Osteocyte (in vitro differentiated cells): Measurements from ENCODE around the gene TCF23. TPM values are rescaled to one million over a fixed set of nuclear protein-coding genes. Genes with fewer than 3 reads are reported as not detected.

Experiments
- DNase-seq: peaks from one replicate; pipeline ENCODE4 v3.0.0; 2021; ENCODE audit warnings: mixed read lengths; ENCODE audit not compliant: unreplicated experiment; ENCODE audit errors: extremely low spot score
- H3K27ac Mint-ChIP-seq: one replicate; pipeline ENCODE4 v1.8.0; 2021; ENCODE audit warnings: mild to moderate bottlenecking, mixed read lengths; ENCODE audit not compliant: unreplicated experiment
- H3K27me3 Mint-ChIP-seq: one replicate; pipeline ENCODE4 v1.8.0; 2021; ENCODE audit warnings: mixed read lengths; ENCODE audit not compliant: unreplicated experiment
- H3K36me3 Mint-ChIP-seq: one replicate; pipeline ENCODE4 v1.8.0; 2021; ENCODE audit warnings: mixed read lengths; ENCODE audit not compliant: unreplicated experiment
- H3K4me1 Mint-ChIP-seq: one replicate; pipeline ENCODE4 v1.8.0; 2021; ENCODE audit warnings: mixed read lengths; ENCODE audit not compliant: unreplicated experiment
- H3K4me3 Mint-ChIP-seq: one replicate; pipeline ENCODE4 v1.8.0; 2021; ENCODE audit warnings: mild to moderate bottlenecking, moderate library complexity, mixed read lengths; ENCODE audit not compliant: unreplicated experiment
- H3K9me3 Mint-ChIP-seq: one replicate; pipeline ENCODE4 v1.8.0; 2021; ENCODE audit warnings: mixed read lengths; ENCODE audit not compliant: unreplicated experiment
- CTCF ChIP-seq: fragments of 200-600 bp; sonication (generic); IDR thresholded peaks from 2 replicates; pipeline ENCODE4 v1.5.0; 2021; ENCODE audit warnings: antibody characterized with exemption, mild to moderate bottlenecking, moderate library complexity
- total RNA-seq: library from RNA; stranded (reverse); gene quantifications from 2 replicates; pipeline ENCODE4 v1.2.1, GENCODE V29; 2021

Gene TCF23
- total RNA-seq, 1 donor from 2014 or later = not detected

GRCh38 chr2:27133905-27134780 lies 14.7 kb upstream of the TCF23 start, which contains the start of gene PREB:
Gene PREB, minus strand, starts transcription at chr2:27134636. Its CDS starts 215 bp downstream, at chr2:27134421.
- TF ChIP-seq CTCF = peak; percentile 37
- peak; percentile 100 for DNase-seq
- Mint-ChIP-seq H3K4me3 (peak within 1 kb of the TSS; percentile 94), H3K4me1 (peaks cover 14% of the 10 kb centered on the region), H3K27ac (peak within 1 kb of the TSS; percentile 90), H3K9me3 (no peaks in the 10 kb centered on the region), H3K36me3 (peaks cover 21% of the 10 kb centered on the region), H3K27me3 (peaks cover 8% of the 10 kb centered on the region)

GRCh38 chr2:27134781-27135477 lies 13.9 kb upstream of the TCF23 start:
- peak overlapping the region; percentile 90 for H3K27ac Mint-ChIP-seq
- H3K4me3 Mint-ChIP-seq = peak overlapping the region; percentile 94

GRCh38 chr2:27135478-27135955 lies 13.3 kb upstream of the TCF23 start:
- Mint-ChIP-seq H3K4me1 (peaks cover 14% of the 10 kb centered on the region), H3K36me3 (peaks cover 10% of the 10 kb centered on the region), H3K27ac (peak overlapping the region; percentile 74), H3K9me3 (no peaks in the 10 kb centered on the region), H3K4me3 (peak overlapping the region; percentile 94), H3K27me3 (peaks cover 17% of the 10 kb centered on the region)
- no peak for DNase-seq
- no peak for TF ChIP-seq CTCF

More at GRCh38 chr2:27134781-27135477, 13.9 kb upstream of the TCF23 start:
- no peak for TF ChIP-seq CTCF
- H3K27me3 Mint-ChIP-seq = peaks cover 15% of the 10 kb centered on the region
- H3K36me3 Mint-ChIP-seq = peaks cover 14% of the 10 kb centered on the region
- DNase-seq = no peak
- H3K9me3 Mint-ChIP-seq = no peaks in the 10 kb centered on the region
- H3K4me1 Mint-ChIP-seq = peaks cover 14% of the 10 kb centered on the region

GRCh38 chr2:27136751-27137150 lies 12.1 kb upstream of the TCF23 start:
- H3K4me3 Mint-ChIP-seq = no peak overlapping the region
- no peak for DNase-seq
- TF ChIP-seq CTCF = no peak
- H3K36me3 Mint-ChIP-seq = peaks cover under 1% of the 10 kb centered on the region
- H3K27me3 Mint-ChIP-seq = peaks cover 17% of the 10 kb centered on the region
- H3K9me3 Mint-ChIP-seq = no peaks in the 10 kb centered on the region
- peaks cover 14% of the 10 kb centered on the region for H3K4me1 Mint-ChIP-seq
- H3K27ac Mint-ChIP-seq = no peak overlapping the region
